ENCODE measurements around the gene CREG2. TPM values are rescaled to one million over a fixed set of nuclear protein-coding genes. Genes with fewer than 3 reads are reported as not detected.
A peak's percentile ranks its signal among the peaks of the same experiment; 100 is the strongest.
"Not testable (repeated sequence)": the region's sequence is repeated elsewhere in the genome, so short reads cannot be mapped to it uniquely, and the experiment has no call there.

The CREG2 gene
- total RNA-seq, 1 donor from 2014 or later = 0.92 TPM

- DNase-seq = peak; percentile 83
Observed at GRCh38 chr2:101341901-101342624, 45.2 kb downstream of the CREG2 start.

- DNase-seq = no peak
Observed at GRCh38 chr2:101341421-101341820, 45.9 kb downstream of the CREG2 start.

GRCh38 chr2:101340141-101340551 lies 47.2 kb downstream of the CREG2 start:
- DNase-seq = no peak

- DNase-seq = no peak
Observed at GRCh38 chr2:101339266-101339880, 47.9 kb downstream of the CREG2 start.

GRCh38 chr2:101337877-101338276 lies 49.4 kb downstream of the CREG2 start:
- no peak for DNase-seq

- no peak for DNase-seq
Observed at GRCh38 chr2:101332885-101333766, 54.2 kb downstream of the CREG2 start.

GRCh38 chr2:101331202-101331601 lies 56.1 kb downstream of the CREG2 start:
- no peak for DNase-seq

- peak; percentile 32 for DNase-seq
Observed at GRCh38 chr2:101330253-101330933, 56.9 kb downstream of the CREG2 start.

- DNase-seq = no peak
Observed at GRCh38 chr2:101329026-101329425, 58.3 kb downstream of the CREG2 start.

GRCh38 chr2:101328474-101329007 lies 58.8 kb downstream of the CREG2 start:
- DNase-seq = peak; percentile 31

- peak; percentile 76 for DNase-seq
Observed at GRCh38 chr2:101327863-101328394, 59.4 kb downstream of the CREG2 start.

- no peak for DNase-seq
Observed at GRCh38 chr2:101325425-101325824, 61.9 kb downstream of the CREG2 start.

GRCh38 chr2:101316568-101316967 lies 70.7 kb downstream of the CREG2 start:
- not testable (repeated sequence) for DNase-seq

GRCh38 chr2:101311696-101312017 lies 75.6 kb downstream of the CREG2 start:
- DNase-seq = no peak

GRCh38 chr2:101310834-101311695 lies 76.2 kb downstream of the CREG2 start:
- DNase-seq = no peak

GRCh38 chr2:101310090-101310833 lies 77.0 kb downstream of the CREG2 start:
- DNase-seq = peak; percentile 14

- DNase-seq = peak; percentile 97
Observed at GRCh38 chr2:101308432-101309210, 78.7 kb downstream of the CREG2 start, which contains the start of gene RNF149. Gene RNF149, minus strand, starts transcription at chr2:101308701. Its CDS starts 113 bp downstream, at chr2:101308588.

GRCh38 chr2:101307950-101308431 lies 79.3 kb downstream of the CREG2 start:
- peak; percentile 29 for DNase-seq

GRCh38 chr2:101307503-101307902 lies 79.8 kb downstream of the CREG2 start:
- DNase-seq = peak; percentile 6
